HG02852 (cell line): ENCODE results near the gene HSD17B13.
"Not testable (repeated sequence)": the region's sequence is repeated elsewhere in the genome, so short reads cannot be mapped to it uniquely, and the experiment has no call there.

ENCODE experiments used
- ATAC-seq: cut with Tn5 transposase; IDR thresholded peaks from one replicate; pipeline ENCODE4 v1.9.1; 2021; ENCODE audit warnings: mild to moderate bottlenecking, moderate library complexity; ENCODE audit not compliant: unreplicated experiment

The HSD17B13 gene, protein sequence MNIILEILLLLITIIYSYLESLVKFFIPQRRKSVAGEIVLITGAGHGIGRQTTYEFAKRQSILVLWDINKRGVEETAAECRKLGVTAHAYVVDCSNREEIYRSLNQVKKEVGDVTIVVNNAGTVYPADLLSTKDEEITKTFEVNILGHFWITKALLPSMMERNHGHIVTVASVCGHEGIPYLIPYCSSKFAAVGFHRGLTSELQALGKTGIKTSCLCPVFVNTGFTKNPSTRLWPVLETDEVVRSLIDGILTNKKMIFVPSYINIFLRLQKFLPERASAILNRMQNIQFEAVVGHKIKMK

DNA sequence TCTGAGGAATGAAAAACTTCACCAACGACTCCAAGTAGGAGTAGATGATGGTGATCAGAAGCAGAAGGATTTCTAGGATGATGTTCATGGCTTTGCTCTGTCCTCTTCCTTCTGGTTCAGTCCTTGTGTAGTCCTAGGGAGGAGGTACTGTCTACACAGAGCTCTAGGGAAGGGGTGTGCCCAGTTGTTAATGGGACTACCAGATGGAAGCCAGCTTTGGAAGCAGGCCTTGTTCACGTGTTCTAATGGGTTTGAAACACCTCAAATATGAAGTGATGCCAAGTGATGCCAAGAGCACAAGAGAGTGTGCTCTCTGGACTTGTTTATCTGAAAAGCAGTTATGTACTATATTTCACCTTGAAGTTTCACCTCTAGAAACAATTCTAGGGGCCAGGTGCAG is at the start of gene HSD17B13:
Gene HSD17B13, minus strand, starts transcription at position 129 of the 400 bp plus-strand sequence. Its CDS starts 41 bp downstream, at position 88.
- no peak for ATAC-seq

DNA sequence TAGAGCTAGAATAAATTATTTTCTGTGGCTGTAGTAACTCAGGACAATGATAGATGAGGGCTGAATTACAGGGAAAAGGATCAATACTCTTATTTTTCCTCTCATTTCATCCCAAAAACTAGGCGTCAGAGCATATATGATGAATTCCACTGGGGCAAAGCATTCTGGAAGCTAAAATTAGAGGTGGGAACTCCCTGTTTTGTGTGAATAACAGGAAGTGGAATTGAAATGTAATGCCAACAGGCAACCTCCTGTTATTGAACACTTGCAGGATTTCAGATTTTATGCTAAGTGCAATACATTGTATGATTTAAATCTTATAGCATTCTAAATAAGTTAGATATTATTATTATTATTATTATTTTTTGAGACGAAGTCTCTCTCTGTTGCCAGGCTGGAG is 47.4 kb upstream of the HSD17B13 start:
- no peak for ATAC-seq

DNA sequence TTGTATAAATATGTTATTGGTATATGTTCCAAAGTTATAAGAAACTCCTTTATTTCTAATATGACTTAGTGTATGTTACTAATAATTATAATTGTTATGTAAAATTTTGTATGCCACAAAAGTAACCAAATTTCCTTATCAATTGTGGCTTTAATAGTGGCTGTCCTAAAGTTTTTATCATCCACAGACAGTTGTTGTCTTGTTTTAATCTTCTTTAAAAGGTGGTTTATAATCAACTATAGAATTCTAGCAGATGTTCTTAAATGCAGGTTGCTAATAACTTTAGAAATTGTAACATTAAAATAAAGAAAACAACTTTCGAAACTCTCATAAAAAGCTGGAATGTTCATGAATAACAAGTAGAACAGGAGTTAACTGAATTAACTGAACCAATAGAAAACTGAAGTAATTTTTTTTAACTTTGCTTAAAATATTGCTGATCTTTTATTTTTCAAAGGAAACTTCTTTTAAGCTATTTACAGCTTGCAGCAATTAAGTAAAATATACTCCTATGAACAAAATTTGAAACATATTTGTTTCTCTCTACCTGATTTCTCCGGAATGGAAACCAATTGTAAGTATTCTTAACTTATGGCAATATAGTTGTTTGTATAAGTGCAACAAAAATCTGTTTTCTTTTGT is 44.0 kb upstream of the HSD17B13 start:
- ATAC-seq: no peak

DNA sequence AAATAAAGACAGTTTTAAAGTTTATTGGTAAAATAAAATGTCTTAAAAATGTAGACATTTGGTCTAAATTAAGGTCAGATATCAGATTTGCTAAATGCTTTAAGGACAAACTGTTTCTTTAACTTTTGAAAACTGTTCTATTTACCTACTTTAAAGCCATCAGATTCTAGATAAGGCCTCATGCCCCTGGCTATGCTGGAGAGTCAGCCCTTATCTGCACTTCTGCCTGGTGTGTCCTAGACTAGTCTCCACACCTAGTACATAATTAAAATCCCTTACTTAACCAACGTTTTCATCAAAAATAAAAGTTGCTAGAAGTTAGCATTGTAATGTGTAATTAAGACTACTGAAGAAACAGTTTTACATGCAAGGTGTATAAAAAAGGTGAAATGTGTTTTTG is 42.7 kb upstream of the HSD17B13 start:
- ATAC-seq: no peak

DNA sequence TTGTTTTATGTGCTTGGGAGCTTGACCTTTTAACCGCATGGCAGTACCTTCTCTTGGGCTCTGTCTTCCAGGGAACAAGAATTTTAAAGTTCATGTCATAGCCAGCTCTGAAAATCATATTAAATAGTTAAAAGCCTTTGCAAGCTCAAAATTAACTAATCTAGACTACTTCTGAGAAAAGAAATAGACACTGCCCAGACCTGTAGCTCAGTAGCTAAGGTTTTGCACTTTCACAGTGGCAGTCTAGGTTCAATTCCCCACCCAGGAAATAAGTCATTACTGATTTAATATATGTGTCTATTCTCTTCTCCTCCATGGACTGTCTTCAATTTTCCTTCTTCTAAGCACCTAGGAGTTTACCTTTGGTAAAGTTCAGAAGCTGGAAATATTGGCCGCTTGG is 40.9 kb upstream of the HSD17B13 start:
- ATAC-seq: no peak

DNA sequence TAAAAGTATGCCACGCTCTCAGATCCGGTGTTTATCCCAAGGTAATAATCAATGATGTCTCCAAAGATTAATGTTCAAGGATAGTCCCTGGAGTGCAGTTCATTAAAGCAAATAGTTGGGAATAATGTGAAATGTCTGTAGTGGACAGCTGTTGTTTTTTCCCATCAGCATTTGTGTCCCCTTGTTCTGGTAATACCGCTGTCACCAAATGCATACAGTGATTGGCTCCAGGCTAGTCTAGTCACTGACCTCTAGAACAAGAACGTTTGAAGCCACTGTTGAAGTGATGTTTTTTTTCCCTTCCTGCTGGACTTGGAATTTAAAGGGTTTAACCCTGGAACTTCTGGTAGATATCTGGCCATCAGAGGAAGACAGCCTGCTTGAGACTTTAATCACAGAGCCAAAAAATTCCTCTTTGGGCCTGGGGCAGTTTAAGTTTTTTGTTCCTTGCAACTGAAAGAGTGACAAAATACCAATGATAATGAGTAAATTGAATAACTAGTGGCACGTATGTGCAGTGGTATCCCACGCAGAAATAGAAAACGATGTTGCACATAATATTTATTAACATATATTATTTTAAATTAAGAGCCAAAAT is 37.8 kb upstream of the HSD17B13 start:
- no peak for ATAC-seq

DNA sequence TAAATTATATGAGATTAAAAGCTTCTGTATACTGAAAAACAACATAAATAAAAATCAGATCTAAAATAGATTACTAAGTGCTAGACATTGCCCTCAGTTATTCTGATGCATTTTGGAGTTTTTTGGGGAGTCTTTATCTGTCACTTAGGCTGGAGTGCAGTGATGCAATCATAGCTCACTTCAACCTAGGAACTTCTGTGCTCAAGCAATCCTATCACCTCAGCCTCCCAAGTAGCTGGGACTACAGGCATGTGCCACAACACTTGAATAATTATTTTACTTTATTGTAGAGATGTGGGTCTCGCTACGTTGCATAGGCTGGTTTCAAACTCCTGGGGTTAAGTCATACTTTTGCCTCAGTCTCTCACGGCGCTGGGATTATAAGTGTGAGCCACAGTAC is 36.6 kb upstream of the HSD17B13 start:
- ATAC-seq: no peak

DNA sequence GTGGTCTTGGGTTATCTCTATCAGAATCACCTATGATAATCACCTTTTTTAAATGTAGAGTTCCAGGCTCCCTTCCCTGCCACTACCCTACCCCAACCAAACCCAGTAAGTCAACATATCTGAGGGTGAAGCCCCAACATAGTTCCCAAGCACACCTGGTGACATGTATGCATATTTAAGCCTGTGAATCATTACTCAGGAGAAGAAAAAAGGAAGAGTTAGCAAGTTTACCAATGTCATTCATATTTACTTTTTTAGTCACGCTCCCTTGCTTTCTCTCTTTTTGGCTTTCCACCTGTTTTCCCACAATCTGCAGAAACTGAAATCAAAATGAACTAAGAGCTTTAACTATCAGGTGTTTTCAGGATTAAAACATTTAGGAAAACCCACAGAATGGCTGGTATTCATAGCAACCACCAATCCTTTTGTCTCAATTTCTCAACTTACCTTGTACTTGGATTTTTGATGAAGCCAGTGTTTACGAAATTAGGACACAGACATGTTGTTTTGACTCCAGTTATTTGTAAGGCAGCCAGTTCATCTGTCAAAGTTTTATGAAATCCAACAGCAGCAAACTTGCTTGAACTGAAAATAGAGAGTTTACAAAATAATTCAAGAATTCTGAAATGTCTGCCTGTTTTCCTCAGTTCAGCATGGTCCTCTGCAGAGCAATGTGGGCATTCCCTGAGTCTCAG is 34.3 kb upstream of the HSD17B13 start:
- no peak for ATAC-seq

DNA sequence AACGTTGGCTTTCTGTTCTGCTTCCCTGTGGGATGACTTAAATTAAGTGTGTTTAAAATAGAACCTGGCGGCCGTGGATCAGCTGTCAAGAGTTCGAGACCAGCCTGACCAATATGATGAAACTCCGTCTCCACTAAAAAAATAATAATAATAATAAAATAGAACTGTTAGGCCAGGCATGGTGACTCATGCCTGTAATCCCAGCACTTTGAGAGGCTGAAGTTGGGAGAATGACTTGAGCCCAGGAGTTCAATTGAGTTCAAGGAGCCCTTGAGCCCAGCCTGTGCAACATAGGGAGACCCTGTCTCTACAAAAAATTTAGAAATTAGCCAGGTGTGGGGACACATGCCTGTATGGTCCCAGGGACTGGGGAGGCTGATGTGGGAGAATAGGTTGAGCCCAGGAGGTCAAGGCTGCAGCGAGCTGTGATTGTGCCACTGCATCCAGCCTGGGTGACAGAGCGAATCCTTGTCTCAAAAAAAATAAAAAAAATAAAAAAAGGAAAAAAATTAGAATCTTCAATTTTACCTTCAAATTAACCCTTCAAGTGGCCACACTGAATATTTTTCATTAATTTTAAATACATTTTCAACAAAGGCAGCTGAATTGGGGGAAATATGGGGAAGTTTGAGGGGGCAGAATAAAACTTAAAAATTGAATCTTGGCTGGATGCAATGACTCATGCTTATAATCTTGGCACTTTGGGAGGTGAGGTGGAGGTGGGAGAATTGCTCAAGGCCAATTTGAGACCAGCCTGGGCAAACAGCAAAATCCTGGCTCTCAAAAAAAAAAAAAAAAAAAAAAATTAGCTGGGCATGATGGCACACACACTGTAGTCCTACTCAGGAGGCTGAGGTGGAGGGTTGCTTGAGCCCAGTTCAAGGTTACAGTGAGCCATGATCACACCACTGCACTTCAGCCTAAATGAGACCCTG is 31.8 kb upstream of the HSD17B13 start:
- no peak for ATAC-seq

DNA sequence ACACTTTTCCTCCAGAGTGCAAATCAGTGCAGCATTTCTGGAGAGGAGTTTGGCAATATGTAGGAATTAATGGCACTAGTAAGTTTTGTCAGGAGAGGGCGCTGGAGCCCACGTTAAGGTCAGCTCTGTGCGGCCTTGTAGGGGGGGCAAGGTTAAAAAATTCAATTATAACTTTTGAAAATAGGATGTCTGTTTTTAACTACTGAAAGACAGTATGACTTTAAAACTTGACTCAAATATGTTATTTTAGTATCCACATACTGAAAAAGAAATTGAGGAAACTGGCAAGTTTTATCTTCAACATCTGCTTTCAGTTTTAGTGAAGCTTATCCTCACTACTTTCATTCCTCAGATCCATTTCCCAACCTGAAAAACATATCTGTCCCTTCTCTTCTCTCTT is 30.9 kb upstream of the HSD17B13 start:
- ATAC-seq: peak; percentile 94

DNA sequence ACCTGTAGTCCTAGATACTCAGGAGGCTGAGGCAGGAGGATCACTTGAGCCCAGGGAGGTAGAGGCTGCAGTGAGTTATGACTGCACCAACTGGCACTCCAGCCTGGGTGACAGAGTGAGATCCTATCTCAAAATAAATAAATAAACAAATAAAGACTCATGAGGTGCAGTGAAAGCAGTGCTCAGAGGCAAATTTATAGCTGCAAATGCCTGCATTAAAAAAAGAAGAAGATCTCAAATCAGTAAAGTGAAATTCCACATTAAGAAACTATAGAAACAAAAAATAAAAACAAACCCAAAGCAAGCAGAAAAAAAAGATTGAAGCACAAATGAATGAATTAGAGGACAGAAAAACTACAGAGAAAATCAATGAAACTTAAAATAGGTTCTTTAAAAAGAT is 22.5 kb upstream of the HSD17B13 start:
- no peak for ATAC-seq

DNA sequence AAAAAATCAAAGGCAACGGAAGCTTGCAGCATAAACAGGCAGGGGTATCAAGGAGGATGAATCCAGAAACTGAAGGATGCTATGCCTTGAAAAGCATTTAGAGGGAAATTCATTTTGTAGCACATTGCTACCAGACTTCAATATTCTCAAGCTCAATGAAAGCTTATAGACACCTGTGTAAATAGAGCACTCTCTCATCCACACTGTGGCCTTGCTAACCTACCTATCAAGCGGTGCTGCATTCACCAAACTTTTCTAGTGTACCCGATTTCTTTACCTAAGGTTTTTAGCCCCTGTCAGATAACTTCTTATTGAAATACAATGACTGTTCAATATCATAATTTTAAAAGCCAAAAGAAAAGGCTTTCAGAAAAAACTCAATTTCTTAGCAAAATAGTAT is 20.2 kb upstream of the HSD17B13 start:
- ATAC-seq: no peak

DNA sequence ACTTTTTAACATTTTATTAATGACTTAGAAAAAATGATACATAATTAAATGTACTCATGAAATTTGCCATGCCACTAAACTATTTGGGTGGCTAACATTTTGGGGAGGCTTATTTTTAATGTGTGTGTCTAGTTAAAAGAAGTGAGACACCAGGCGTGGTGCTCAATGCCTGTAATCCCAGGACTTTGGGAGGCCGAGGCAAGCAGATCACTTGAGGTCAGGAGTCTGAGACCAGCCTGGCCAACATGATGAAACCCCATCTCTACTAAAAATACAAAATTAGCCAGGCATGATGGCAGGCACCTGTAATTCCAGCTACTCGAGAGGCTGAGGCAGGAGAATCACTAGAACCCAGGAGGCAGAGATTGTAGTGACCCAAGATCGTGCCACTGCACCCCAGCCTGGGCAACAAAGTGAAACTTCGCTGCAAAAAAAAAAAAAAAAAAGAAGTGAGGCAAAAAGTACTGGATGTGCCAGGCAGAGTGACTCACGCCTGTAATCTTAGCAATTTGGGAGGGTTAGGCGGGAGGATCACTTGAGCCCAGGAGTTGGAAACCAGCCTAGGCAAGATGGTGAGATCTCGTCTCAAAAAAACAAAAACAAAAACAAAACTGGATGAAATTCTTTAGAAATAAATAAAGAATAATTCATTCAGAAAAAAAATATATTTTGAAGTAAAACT is 19.4 kb upstream of the HSD17B13 start:
- not testable (repeated sequence) for ATAC-seq

DNA sequence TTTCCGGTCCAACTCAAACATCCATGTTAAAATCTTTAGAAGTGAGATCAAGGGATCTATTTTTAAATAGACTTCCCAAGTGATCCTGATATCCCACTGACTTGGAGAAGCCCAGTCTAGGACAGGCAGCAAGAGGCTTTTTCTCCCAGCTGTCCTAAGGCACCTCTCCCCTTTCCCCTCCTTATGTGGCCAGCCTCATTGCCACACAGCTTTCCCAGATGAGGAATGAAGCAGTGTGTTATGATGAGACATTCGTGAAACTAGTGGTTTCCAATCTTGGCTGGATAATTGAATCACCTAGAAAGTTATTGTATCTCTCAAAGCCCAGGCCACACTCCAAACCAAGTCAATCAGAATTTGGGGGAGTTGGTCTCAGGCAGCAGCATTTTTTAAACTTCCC is 16.8 kb upstream of the HSD17B13 start:
- no peak for ATAC-seq

DNA sequence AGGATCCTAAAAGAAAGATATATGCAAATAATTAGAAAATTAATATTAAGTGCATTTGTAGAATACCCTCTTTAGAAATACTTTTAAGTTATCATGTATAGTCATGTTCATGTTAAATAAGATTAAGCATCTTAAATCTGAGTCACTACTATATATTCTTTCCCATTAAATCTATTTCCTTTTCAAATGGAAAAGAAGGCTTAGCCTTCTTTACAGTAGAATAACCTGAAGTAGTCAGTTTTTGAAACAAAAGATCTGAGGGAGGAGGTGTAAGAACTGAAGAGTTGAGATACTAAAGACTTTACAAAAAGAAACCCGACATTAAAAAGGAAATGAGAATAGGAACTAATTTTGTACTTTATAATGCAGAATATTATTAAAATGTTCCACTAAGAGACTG is 14.7 kb upstream of the HSD17B13 start:
- ATAC-seq: no peak

DNA sequence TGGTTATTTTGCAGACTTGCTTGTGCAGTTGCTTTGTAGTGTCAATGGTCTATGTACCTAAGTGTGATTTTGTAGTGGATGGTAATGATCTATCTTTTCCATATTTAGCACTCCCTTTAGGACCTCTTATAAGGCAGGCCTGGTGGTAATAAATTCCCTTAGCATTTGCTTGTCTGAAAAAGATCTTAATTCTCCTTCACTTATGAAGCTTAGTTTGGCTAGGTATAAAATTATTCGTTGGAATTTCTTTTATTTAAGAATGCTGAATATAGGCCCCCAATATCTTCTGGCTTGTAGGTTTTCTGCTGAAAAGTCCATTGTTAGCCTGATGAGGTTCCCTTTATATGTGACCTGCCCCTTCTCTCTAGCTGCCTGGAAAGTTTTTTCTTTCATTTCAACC is 10.6 kb upstream of the HSD17B13 start:
- no peak for ATAC-seq

DNA sequence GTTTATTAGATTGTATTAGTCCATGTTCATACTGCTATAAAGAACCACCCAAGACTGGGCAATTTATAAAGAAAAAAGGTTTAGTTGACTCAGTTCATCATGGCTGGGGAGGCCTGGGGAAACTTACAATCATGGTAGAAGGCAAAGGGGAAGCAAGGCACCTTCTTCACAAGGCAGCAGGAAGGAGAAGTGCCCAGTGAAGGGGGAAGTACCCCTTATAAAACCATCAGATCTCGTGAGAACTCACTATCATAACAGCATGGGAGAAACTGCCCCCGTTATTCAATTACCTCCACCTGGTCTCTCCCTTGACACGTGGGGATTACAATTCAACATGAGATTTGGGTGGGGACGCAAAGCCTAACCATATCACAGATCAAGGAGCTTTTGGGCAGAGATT is 8.1 kb upstream of the HSD17B13 start:
- ATAC-seq: no peak

DNA sequence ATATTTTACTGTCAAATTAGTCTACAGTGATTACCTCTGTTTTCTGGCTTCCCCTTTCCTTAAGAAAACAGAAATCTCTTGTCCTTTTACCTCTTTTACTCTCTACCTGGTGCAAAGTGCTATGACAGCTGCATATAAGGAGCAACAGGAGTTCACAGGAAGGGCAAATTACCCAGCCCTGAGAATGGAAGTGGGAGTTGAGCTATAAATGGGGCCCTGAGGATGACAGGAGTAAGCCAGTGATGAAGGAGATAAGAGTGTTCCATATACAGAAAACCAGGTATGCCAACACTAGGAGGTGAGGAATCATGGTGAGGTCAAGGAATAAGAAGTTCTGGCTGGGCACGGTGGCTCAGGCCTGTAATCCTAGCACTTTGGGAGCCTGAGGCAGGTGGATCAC is 4.5 kb upstream of the HSD17B13 start:
- no peak for ATAC-seq

DNA sequence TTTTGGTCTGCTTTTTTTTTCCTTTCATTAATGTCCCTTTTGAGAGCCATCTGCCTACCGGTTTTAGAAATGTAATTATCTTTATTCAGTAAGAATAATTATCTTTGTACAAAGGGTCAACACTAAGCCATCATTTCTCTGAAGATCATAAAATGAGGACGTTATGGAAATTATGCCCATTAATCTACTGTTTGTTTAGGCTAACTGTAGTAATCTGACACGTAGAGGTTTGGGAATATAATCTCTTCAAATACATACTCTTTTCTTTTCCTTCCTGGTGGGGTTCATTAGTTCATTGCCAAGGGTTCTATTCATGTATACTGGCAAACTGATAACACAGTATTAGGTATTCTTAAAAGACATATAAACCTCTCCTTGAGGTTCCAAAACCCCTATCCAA is 3.8 kb upstream of the HSD17B13 start:
- no peak for ATAC-seq

DNA sequence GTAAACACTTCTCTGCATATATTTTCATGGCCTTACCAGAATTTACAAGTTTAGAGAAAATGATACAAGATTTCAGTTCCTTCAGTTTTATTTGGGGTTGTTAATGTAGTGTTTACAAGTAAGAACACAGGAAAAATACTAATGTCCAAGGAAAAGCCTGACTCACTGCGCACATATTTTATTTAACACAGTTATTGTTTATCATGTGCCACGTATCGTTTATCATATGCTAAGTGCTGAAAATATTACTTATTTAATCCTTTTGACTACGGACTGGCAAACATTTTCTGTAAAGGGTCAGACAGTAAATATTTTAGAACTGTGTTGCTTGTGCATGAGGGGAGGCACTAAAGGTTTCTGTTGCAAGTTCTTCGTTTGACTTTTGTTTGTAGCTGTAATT is 794 bp downstream of the HSD17B13 start:
- ATAC-seq: no peak
